ENCODE measurements around the gene HK1.

DNA sequence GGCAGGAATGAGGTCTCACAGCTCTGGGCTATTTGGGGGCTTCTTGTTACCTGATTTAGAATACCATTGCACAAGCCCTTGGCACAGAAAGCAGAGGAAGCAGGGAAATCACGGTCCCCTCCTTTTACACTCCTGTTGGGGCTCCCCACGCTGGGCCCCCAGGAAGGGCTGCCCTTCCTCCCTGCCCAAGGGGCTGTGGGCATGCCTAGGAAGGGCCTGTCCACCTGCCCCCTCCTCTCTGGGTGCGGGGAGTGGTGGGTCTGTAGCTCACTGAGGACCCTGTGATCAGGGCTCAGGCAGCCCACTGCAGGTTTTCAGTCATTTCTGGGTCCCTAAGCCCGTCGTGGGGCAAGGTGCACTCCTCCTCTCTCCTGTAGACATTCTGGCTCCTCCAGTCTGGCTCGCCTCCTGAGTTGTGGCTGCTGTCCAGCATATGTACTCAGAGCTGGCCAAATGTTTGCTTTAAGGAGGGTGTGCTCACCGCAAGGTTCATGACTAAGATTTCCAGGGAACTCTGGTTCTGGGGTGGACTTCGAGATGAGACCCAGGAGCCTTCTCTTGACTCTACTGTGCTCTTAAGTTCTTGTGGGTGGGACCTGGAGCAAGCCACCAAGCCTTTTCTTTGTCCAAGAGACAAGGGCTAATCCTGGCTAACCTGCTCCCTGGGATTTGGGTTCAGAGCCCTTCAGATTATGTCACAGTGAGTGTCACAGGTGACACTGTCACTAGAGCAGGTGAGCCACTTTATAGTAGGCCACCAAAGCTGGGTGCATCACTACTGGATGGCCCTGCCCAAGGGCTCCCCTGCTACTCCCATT, 82.4 kb downstream of the HK1 start:
- no peak for TF ChIP-seq CTCF (conservative IDR thresholded peaks at IDR 0.05; ENCODE audit: low read length)
- TF ChIP-seq EZH2phosphoT487 (IDR thresholded peaks at IDR 0.05; ENCODE audit: borderline replicate concordance, low read depth, low read length) = no peak
